Ascending aorta (tissue), 2 donors: ENCODE measurements around the gene UBE2O. TPM values are rescaled to one million over a fixed set of nuclear protein-coding genes. Genes with fewer than 3 reads are reported as not detected.

Source experiments
- DNase-seq, 2 donors: peaks; one replicate each; pipeline ENCODE4 v3.0.0-alpha.2; 2019; ENCODE audit warnings: low spot score in 2 of 2
- H3K27ac ChIP-seq, 2 donors: fragments of 200-600 bp; sonication (generic); one replicate each; pipeline ENCODE4 v1.5.1; 2016 to 2017; ENCODE audit warnings: mild to moderate bottlenecking in 1 of 2
- H3K27me3 ChIP-seq: fragments of 200-600 bp; sonication (generic); one replicate; pipeline ENCODE4 v1.5.1; 2017
- H3K36me3 ChIP-seq, 2 donors: fragments of 200-600 bp; sonication (generic); one replicate each; pipeline ENCODE4 v1.5.1; 2016
- H3K4me1 ChIP-seq, 2 donors: fragments of 200-600 bp; sonication (generic); one replicate each; pipeline ENCODE4 v1.5.1; 2016 to 2017; ENCODE audit warnings: mild to moderate bottlenecking in 1 of 2
- H3K4me3 ChIP-seq, 2 donors: fragments of 200-600 bp; sonication (generic); one replicate each; pipeline ENCODE4 v1.5.1; 2016 to 2017; ENCODE audit warnings: mild to moderate bottlenecking in 1 of 2
- H3K9me3 ChIP-seq, 2 donors: fragments of 200-600 bp; sonication (generic); one replicate each; pipeline ENCODE4 v1.5.1; 2016
- CTCF ChIP-seq, 3 experiments: fragments of 200-600 bp in 2 of 3; fragments of 450-650 bp in 1 of 3; sonication (generic) in 2 of 3; IDR thresholded peaks; one replicate each; pipeline ENCODE4 v1.5.1; 2016 to 2019; ENCODE audit warnings: antibody characterized with exemption in 3 of 3, mild to moderate bottlenecking in 1 of 3, moderate library complexity in 1 of 3
- intact Hi-C: fragments of 100-400 bp; cut with DNase I; formaldehyde crosslinking; loops from one replicate; pipeline ENCODE4 v1.15.1; 2023
- total RNA-seq: library from RNA; depleted of rRNA; stranded (reverse); fragments of >200 nt; gene quantifications from one replicate; pipeline ENCODE4 v1.1.0, GENCODE V29; 2016

UBE2O gene
- total RNA-seq, 1 donor from 2014 or later: 19.6 TPM

- H3K27me3 ChIP-seq: no peaks in the 10 kb centered on the region
- no peak overlapping the region for H3K4me3 ChIP-seq
- no peaks in the 10 kb centered on the region for H3K9me3 ChIP-seq
- no peaks in the 10 kb centered on the region for H3K36me3 ChIP-seq
- H3K27ac ChIP-seq: no peak overlapping the region
- peaks cover 0 to 5% of the 10 kb centered on the region in 2 donors for H3K4me1 ChIP-seq
- TF ChIP-seq CTCF (IDR thresholded peaks at IDR 0.05): no peak
- no peak for DNase-seq
- intact Hi-C loops: no loop called here
Observed at GRCh38 chr17:76442341-76443338, 10.3 kb downstream of the UBE2O start.

GRCh38 chr17:76441686-76442340 is 11.1 kb downstream of the UBE2O start:
- no peak overlapping the region for H3K4me3 ChIP-seq
- no peak for TF ChIP-seq CTCF (IDR thresholded peaks at IDR 0.05)
- H3K27ac ChIP-seq: no peak overlapping the region
- H3K9me3 ChIP-seq: no peaks in the 10 kb centered on the region
- intact Hi-C loops: no loop called here
- H3K27me3 ChIP-seq: no peaks in the 10 kb centered on the region
- H3K4me1 ChIP-seq: peaks cover 0 to 3% of the 10 kb centered on the region in 2 donors
- H3K36me3 ChIP-seq: no peaks in the 10 kb centered on the region
- DNase-seq: no peak

GRCh38 chr17:76440751-76441362 is 12.1 kb downstream of the UBE2O start:
- no peaks in the 10 kb centered on the region for H3K9me3 ChIP-seq
- no peak for TF ChIP-seq CTCF (IDR thresholded peaks at IDR 0.05)
- no peaks in the 10 kb centered on the region for H3K27me3 ChIP-seq
- no peak for DNase-seq
- H3K27ac ChIP-seq: no peak overlapping the region
- no peaks in the 10 kb centered on the region for H3K4me1 ChIP-seq
- no peaks in the 10 kb centered on the region for H3K36me3 ChIP-seq
- H3K4me3 ChIP-seq: no peak overlapping the region
- intact Hi-C loops: no loop called here

- Histone ChIP-seq H3K4me1 (no peaks in the 10 kb centered on the region), H3K27me3 (no peaks in the 10 kb centered on the region), H3K27ac (no peak overlapping the region), H3K4me3 (no peak overlapping the region), H3K36me3 (no peaks in the 10 kb centered on the region), H3K9me3 (no peaks in the 10 kb centered on the region)
- no peak for DNase-seq
- intact Hi-C loops: no loop called here
- no peak for TF ChIP-seq CTCF (IDR thresholded peaks at IDR 0.05)
Observed at GRCh38 chr17:76439314-76439928, 13.5 kb downstream of the UBE2O start.

- intact Hi-C loops: no loop called here
- no peaks in the 10 kb centered on the region for H3K4me1 ChIP-seq
- H3K9me3 ChIP-seq: no peaks in the 10 kb centered on the region
- no peak overlapping the region for H3K27ac ChIP-seq
- no peaks in the 10 kb centered on the region for H3K27me3 ChIP-seq
- DNase-seq: no peak
- no peaks in the 10 kb centered on the region for H3K36me3 ChIP-seq
- TF ChIP-seq CTCF (IDR thresholded peaks at IDR 0.05): no peak
- no peak overlapping the region for H3K4me3 ChIP-seq
Observed at GRCh38 chr17:76438906-76439305, 14.0 kb downstream of the UBE2O start.
